ENCODE measurements around the gene TIE1.
A peak's percentile ranks its signal among the peaks of the same experiment; 100 is the strongest.

TIE1 gene

DNA sequence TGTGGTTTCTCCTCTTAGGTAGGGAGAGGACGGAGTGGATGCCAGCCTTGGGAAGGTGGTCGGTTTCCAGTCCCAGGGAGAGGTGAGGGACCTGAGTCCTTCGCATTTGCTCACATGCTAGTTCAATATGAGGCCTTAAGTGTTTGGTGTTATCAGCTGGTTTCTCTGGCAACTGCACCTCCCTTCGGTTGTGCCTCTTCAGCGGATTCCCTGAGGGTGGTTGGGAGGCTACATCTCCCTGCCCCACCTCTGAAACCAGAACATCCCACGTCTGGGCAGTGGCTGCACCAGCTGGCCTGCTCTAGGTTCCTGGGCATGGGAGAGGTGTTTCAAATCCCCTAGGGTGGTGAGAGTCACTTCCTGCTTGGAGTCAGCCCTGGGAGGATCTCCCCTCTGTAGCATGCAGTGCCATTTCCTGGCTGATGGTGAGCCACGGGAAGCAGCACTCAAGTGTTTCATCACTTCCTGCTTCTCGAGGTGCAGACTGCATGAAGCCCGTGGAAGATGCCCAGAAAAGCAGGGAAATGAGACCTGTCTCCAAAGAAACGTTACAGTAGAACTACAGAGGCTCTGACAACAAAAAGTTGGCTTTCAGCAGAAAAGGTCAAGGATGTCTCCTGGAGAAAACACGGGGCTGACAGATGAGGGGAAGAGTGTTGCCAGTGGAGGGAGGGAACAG is 26.5 kb upstream of the TIE1 start:
- DNase-seq = no peak

- DNase-seq = no peak
Measured at GRCh38 chr1:43274804-43275180, 26.0 kb upstream of the TIE1 start.

- DNase-seq = no peak
Measured at GRCh38 chr1:43275826-43276620, 24.8 kb upstream of the TIE1 start.

DNA sequence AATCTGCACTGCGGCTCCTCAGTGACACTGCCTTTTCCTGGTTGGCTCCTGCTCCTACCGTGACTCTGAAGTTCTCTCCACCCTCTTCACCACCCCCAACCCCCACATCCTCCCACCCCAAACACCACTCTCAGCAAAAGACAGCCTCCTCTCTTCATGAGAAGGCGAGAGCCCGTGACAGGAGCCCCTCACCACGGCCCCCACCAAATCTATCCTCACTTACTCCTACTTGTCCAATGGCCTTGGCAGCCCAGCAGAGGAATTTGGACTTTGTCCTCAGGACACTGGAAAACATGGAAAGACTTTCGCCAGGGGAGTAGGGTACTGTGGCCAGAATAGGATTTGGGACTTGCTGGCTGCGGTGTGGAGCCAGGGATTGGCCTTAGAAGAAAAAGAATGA is 24.1 kb upstream of the TIE1 start:
- no peak for DNase-seq

GRCh38 chr1:43277116-43277876 is 23.5 kb upstream of the TIE1 start:
- no peak for DNase-seq

- DNase-seq = no peak
Measured at GRCh38 chr1:43279161-43279560, 21.6 kb upstream of the TIE1 start.

DNA sequence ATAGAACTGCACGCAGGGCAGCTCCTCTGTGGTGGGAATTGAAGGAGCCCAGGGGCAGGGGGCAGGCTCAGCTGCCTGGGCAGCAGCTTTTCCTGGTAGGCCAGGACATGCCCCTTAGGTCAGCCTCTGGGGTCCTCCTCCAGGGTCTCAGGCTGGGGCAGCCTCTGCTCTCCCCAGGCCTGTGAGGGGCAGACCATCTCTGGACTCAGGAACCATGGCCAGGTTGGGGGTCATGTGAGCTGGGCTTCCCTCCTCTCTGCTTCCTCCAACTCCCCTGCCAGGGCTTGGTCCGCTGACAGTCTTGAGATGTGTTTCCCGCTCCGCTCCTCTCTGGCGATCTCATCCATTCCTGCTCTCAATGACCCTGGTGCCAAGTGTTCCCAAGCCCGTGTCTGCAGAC is 21.1 kb upstream of the TIE1 start:
- DNase-seq = no peak

DNA sequence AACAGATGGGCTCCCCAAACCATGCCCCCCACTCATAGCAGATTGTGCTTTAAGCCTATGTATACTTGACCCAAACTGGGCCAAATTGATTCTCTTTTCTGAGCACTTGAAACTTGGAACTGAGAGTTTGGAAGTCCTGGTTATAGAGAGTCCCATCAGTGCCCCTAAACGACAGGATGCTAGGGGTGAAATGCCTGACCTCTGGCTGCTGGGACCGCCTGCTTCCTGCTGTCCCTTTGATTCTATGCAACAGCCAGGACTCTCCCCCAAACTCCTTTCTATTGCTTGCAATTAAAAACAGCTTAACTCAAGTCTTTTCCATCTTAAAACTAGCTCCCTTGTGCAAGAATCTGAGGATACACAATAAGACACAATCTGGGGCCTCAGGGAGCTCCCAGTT is 20.1 kb upstream of the TIE1 start:
- DNase-seq = no peak

GRCh38 chr1:43282220-43283195 is 18.3 kb upstream of the TIE1 start:
- DNase-seq = no peak

DNA sequence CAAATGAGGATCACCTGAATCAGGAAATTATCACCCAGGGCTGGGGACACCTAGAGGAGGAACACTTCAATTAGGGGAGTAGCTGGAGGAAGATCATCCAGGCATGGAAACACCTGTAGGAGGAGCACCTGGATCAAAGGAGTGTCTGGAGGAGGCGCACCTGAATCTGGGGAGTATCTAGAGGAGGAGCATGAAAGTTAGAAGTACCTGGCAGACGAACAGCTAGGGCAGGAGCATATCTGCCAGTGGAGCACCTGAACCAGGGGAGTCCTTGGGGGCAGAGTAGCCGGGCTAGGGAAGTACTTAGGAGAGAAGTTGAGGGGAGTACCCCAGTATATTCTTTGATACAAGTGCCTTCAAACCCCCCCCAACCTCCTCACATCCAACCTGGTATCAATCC is 16.7 kb upstream of the TIE1 start:
- DNase-seq = no peak

- DNase-seq = no peak
Measured at GRCh38 chr1:43284546-43285110, 16.2 kb upstream of the TIE1 start.

DNA sequence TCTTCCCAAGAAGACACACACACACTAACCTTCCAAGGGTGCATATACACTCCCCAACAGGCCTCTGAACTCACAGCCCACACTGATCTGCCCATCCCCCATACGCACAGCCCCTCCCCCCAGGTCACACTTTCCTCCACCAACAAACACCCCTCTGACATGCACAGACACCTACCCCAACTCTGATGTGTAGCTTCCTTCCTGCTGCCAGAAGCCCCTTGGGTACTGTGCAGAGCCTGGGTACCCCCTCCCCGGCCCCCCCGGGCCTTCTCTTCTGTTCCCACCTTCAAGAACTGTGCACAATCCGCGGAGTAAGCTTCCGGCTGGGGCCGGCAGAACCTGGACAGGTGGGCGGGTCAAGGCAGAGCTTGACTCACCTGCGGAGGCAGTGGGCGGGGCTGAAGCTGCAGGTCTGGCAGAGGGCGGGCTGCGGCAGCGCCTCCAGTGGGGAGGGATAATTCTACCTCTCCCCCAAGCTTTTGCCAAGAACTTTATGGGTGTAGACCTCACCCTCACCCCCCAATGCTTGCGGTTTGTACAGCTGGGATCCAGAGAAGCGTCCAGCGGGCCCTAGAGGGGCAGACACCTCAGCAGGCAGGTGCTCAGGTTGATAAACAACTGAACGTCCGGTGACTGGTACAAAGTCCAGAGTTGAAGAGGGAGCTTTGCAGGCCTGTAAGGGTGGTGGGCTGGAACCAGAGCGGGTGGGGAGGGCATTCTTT is 15.4 kb upstream of the TIE1 start, which contains the start of gene C1orf210:
C1orf210 (minus strand) TSS at position 313 of the 722 bp plus-strand sequence. CDS start 2,311 bp downstream, outside the sequence.
- no peak for DNase-seq

GRCh38 chr1:43286115-43286514 is 14.7 kb upstream of the TIE1 start:
- no peak for DNase-seq

- DNase-seq = no peak
Measured at GRCh38 chr1:43286533-43286932, 14.2 kb upstream of the TIE1 start.

GRCh38 chr1:43288058-43288784 is 12.6 kb upstream of the TIE1 start:
- no peak for DNase-seq

GRCh38 chr1:43288785-43289706 is 11.7 kb upstream of the TIE1 start:
- DNase-seq = no peak

DNA sequence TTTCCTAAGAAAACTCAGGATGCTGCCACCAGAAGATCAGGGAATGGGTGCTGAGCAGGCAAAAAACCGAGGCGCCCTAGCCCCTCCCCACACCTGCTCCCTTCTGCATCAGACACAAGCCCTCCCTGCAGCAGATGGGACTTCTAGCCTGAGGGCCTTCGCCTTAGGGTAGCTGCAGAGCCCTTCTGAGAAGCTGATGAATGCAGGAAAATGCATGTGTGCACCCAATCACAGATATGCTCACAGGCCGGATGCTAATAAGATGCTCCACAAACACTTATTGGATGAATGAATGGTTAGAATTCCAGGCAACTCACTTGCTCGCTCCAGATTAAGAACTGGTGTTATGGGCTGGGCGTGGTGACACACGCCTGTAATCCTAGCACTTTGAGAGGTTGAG is 8.6 kb upstream of the TIE1 start:
- DNase-seq = peak; percentile 48

GRCh38 chr1:43292679-43293078 is 8.1 kb upstream of the TIE1 start:
- DNase-seq = no peak

DNA sequence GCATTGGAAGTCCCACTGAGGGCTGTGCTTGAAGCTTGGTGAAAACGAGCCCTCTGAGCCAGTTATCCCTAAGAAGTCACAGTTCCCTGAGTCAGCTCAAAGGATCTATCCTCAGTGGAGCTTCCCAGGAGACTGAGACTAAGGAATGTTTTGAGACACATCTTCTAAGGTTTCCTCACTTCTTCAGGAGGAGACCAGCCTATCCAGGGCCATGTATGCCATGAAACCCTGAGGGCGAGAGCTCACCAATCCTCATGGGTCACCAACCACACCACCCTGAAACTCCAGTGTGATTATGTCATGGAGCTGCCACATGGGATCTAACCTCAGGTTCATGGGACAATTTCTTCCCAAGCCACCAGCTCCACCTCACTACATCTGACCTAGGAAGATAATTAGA is 7.6 kb upstream of the TIE1 start:
- no peak for DNase-seq
